HCT116 (cell line): Measurements from ENCODE around the gene NRIP3. TPM values are rescaled to one million over a fixed set of nuclear protein-coding genes. Genes with fewer than 3 reads are reported as not detected.

Source experiments
- ATAC-seq: fragments of 200-7000 bp; cut with Tn5 transposase; 2 replicates; pipeline ENCODE4 v1.9.1; 2020; ENCODE audit warnings: mild to moderate bottlenecking, moderate library complexity
- BruUV-seq: library from RNA; stranded (reverse); fragments of 400-500 nt; replicated peaks from 2 replicates; lab custom pipeline; 2021; lab: Mats Ljungman, UMichigan
- CTCF ChIA-PET: fragments of 300-600 bp; sonication (Branson Sonifier 250); formaldehyde crosslinking; loops from one replicate; lab custom pipeline; 2021; ENCODE audit warnings: antibody characterized with exemption; lab: Charles Lee
- POLR2A ChIA-PET: fragments of 300-600, 350-600 bp; sonication (Branson Sonifier 250); formaldehyde crosslinking; loops from one replicate; lab custom pipeline; 2021; ENCODE audit warnings: antibody characterized with exemption; lab: Charles Lee
- RAD21 ChIA-PET, 2 experiments: fragments of 300-600 bp; sonication (Branson Sonifier 250); formaldehyde crosslinking; loops; one replicate each; lab custom pipeline; 2023; ENCODE audit warnings: low total read pairs in 2 of 2; ENCODE audit not compliant: uncharacterized antibody in 2 of 2, unreplicated experiment in 2 of 2, low non-redundant PET in 1 of 2; lab: Charles Lee
- DNase-seq: peaks from one replicate; pipeline ENCODE4 v3.0.0-alpha.2; 2010; ENCODE audit warnings: low read depth, low spot score
- H2AFZ ChIP-seq: fragments of 200-600 bp; shearing (Covaris generic), sonication (generic); 2 replicates; pipeline ENCODE4 v1.6.1; 2017; ENCODE audit warnings: low read depth, mixed run types, mixed read lengths, antibody characterized with exemption, low read length; ENCODE audit not compliant: poor library complexity, severe bottlenecking
- H3K27ac ChIP-seq: 2 replicates; pipeline ENCODE4 v1.5.1; 2012; ENCODE audit warnings: low read depth, low read length
- H3K27me3 ChIP-seq: fragments of 200-600 bp; sonication (generic); 2 replicates; pipeline ENCODE4 v1.6.1; 2016; ENCODE audit warnings: mixed run types, low read length, mixed read lengths; ENCODE audit not compliant: insufficient read depth
- H3K36me3 ChIP-seq, 2 experiments: fragments of 200-500 bp in 1 of 2; fragments of 200-600 bp in 1 of 2; sonication (Bioruptor generic) in 1 of 2; sonication (generic) in 1 of 2; 2 replicates each; pipeline versions ENCODE4 v1.5.1 to v1.6.1; 2014 to 2016; ENCODE audit warnings: low read length in 2 of 2, inconsistent platforms in 1 of 2, mixed read lengths in 1 of 2, mixed run types in 1 of 2; ENCODE audit not compliant: insufficient read depth in 2 of 2, control insufficient read depth in 1 of 2
- H3K4me1 ChIP-seq, 2 experiments: fragments of 200-600 bp in 1 of 2; sonication (generic) in 1 of 2; 2 replicates each; pipeline versions ENCODE4 v1.5.1 to v1.6.1; 2012 to 2017; ENCODE audit warnings: low read length in 2 of 2, inconsistent platforms in 1 of 2, mild to moderate bottlenecking in 1 of 2, mixed read lengths in 1 of 2, mixed run types in 1 of 2, moderate library complexity in 1 of 2; ENCODE audit not compliant: insufficient read depth in 2 of 2, control insufficient read depth in 1 of 2
- H3K4me2 ChIP-seq: fragments of 200-600 bp; sonication (generic); 2 replicates; pipeline ENCODE4 v1.6.1; 2017; ENCODE audit warnings: mixed run types, low read length, mixed read lengths
- H3K4me3 ChIP-seq, 2 experiments: fragments of 200-600 bp in 1 of 2; sonication (generic) in 1 of 2; replicated peaks in 1 of 2; 2 replicates each; pipeline ENCODE4 v1.5.1; 2011 to 2016; ENCODE audit warnings: low read length in 2 of 2, control low read depth in 1 of 2, low read depth in 1 of 2, mild to moderate bottlenecking in 1 of 2, mixed read lengths in 1 of 2, mixed run types in 1 of 2
- H3K79me2 ChIP-seq: fragments of 200-600 bp; sonication (generic); 2 replicates; pipeline ENCODE4 v1.6.1; 2017; ENCODE audit warnings: mild to moderate bottlenecking, mixed run types, low read length, moderate library complexity, mixed read lengths; ENCODE audit not compliant: insufficient read depth
- H3K9ac ChIP-seq: fragments of 200-600 bp; sonication (generic); 2 replicates; pipeline ENCODE4 v1.6.1; 2016; ENCODE audit warnings: low read length, mixed read lengths
- H3K9me2 ChIP-seq: fragments of 200-600 bp; sonication (generic), shearing (Covaris generic); 2 replicates; pipeline ENCODE4 v1.6.1; 2017; ENCODE audit warnings: mixed run types, mild to moderate bottlenecking, moderate library complexity; ENCODE audit not compliant: insufficient read depth
- H3K9me3 ChIP-seq, 2 experiments: fragments of 200-500 bp in 1 of 2; fragments of 200-600 bp in 1 of 2; sonication (Bioruptor generic) in 1 of 2; sonication (generic) in 1 of 2; 2 replicates each; pipeline ENCODE4 v1.6.1; 2014 to 2017; ENCODE audit warnings: low read length in 2 of 2, mixed read lengths in 2 of 2, inconsistent platforms in 1 of 2, low read depth in 1 of 2, mild to moderate bottlenecking in 1 of 2, mixed run types in 1 of 2, moderate library complexity in 1 of 2; ENCODE audit not compliant: control insufficient read depth in 1 of 2, insufficient read depth in 1 of 2
- H4K20me1 ChIP-seq: fragments of 200-600 bp; sonication (generic), shearing (Covaris generic); 2 replicates; pipeline ENCODE4 v1.6.1; 2017; ENCODE audit warnings: mixed run types, mild to moderate bottlenecking, moderate library complexity; ENCODE audit not compliant: insufficient read depth
- CBX3 ChIP-seq: IDR thresholded peaks from 2 replicates; pipeline ENCODE4 v1.6.1; 2012; ENCODE audit warnings: low read depth
- EGR1 ChIP-seq: IDR thresholded peaks from 2 replicates; pipeline ENCODE4 v1.6.1; 2012; ENCODE audit warnings: low read depth
- ELF1 ChIP-seq: IDR thresholded peaks from 2 replicates; pipeline ENCODE4 v1.6.1; 2012; ENCODE audit warnings: low read depth, borderline replicate concordance
- EZH2 ChIP-seq: fragments of 200-600 bp; sonication (generic); IDR thresholded peaks from 2 replicates; pipeline ENCODE4 v1.6.1; 2017; ENCODE audit warnings: antibody characterized with exemption, mixed run types
- FOSL1 ChIP-seq: IDR thresholded peaks from 2 replicates; pipeline ENCODE4 v1.6.1; 2012; ENCODE audit warnings: low read depth
- POLR2A ChIP-seq: IDR thresholded peaks from 2 replicates; pipeline ENCODE4 v1.7.0; 2011; ENCODE audit warnings: borderline replicate concordance; ENCODE audit not compliant: insufficient read depth, insufficient read length; ENCODE audit errors: extremely low read depth
- POLR2AphosphoS5 ChIP-seq: IDR thresholded peaks from 2 replicates; pipeline ENCODE4 v1.6.1; 2011; ENCODE audit warnings: mild to moderate bottlenecking, low read depth, low read length, moderate library complexity
- RAD21 ChIP-seq: IDR thresholded peaks from 2 replicates; pipeline ENCODE4 v1.6.1; 2012; ENCODE audit warnings: low read depth, mild to moderate bottlenecking
- REST ChIP-seq: IDR thresholded peaks from 2 replicates; pipeline ENCODE4 v1.6.1; 2012; ENCODE audit warnings: low read depth
- SIN3A ChIP-seq: IDR thresholded peaks from 2 replicates; pipeline ENCODE4 v1.6.1; 2012; ENCODE audit warnings: low read depth
- SP1 ChIP-seq: IDR thresholded peaks from 2 replicates; pipeline ENCODE4 v1.6.1; 2012; ENCODE audit warnings: low read depth
- SRF ChIP-seq: IDR thresholded peaks from 2 replicates; pipeline ENCODE4 v1.6.1; 2012; ENCODE audit warnings: low read depth
- TCF7L2 ChIP-seq: IDR thresholded peaks from 2 replicates; pipeline ENCODE4 v1.7.0; 2011; ENCODE audit warnings: borderline replicate concordance, inconsistent platforms; ENCODE audit not compliant: insufficient read depth, insufficient read length; ENCODE audit errors: extremely low read depth
- YY1 ChIP-seq: IDR thresholded peaks from 2 replicates; pipeline ENCODE4 v1.6.1; 2011; ENCODE audit warnings: low read length, low read depth, moderate library complexity, mild to moderate bottlenecking; ENCODE audit not compliant: insufficient replicate concordance; ENCODE audit errors: extremely low read depth
- ZFX ChIP-seq: fragments of 450-650 bp; IDR thresholded peaks from 2 replicates; pipeline ENCODE4 v1.6.1; 2017
- ZNF274 ChIP-seq: fragments of 200-500 bp; sonication (Bioruptor generic); IDR thresholded peaks from 2 replicates; pipeline ENCODE4 v1.6.1; 2014; ENCODE audit warnings: mild to moderate bottlenecking, low read depth, low read length, inconsistent platforms
- intact Hi-C: fragments of 100-400 bp; cut with micrococcal nuclease; formaldehyde crosslinking; loops from 2 replicates; pipeline ENCODE4 v1.10.0; 2022
- total RNA-seq: library from RNA; stranded (reverse); gene quantifications from one replicate; pipeline ENCODE4 v1.2.1, GENCODE V29; 2021; ENCODE audit not compliant: unreplicated experiment
- TF ChIP-seq, protein P1 (sequence below), 3 experiments: fragments of 200-600 bp in 1 of 3; sonication (generic) in 1 of 3; IDR thresholded peaks in 2 of 3; conservative IDR thresholded peaks in 1 of 3; 2 replicates each; pipeline ENCODE4 v1.5.1; 2012 to 2017; ENCODE audit warnings: low read depth in 2 of 3, low read length in 2 of 3, antibody characterized with exemption in 1 of 3, borderline replicate concordance in 1 of 3, control low read depth in 1 of 3, mild to moderate bottlenecking in 1 of 3, mixed read lengths in 1 of 3, mixed run types in 1 of 3, moderate library complexity in 1 of 3; ENCODE audit not compliant: insufficient read depth in 1 of 3
- TF ChIP-seq, protein P2 (sequence below): IDR thresholded peaks from 2 replicates; pipeline ENCODE4 v1.6.1; 2012

The NRIP3 gene
- total RNA-seq, 1 experiment from 2014 or later, result 0.15 TPM

DNA sequence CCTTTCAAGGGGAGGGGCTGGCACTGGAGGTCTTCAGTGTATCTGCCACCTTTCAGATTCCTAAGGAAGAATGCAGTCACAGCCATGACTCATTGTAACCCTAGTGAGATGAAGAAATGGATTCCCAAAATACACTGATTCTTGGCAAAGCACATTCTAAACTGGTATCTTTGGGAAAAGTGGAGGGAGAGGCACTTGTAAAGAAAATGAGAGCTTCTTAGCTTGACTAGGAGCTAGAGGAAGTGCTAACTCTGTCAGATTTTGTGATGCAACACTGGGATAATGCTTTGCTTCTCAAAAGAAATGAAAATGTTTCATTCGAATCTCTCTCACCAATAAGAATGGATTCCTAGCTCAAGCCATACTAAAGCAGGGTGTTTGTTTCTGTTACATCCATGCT lies 14.3 kb downstream of the NRIP3 start:
- POLR2A ChIA-PET, result no interaction called here
- CTCF ChIA-PET, result no interaction called here
- RAD21 ChIA-PET, result no interaction called here
- Histone ChIP-seq H3K36me3 (no peaks in the 10 kb centered on the region), H4K20me1 (no peaks in the 10 kb centered on the region), H2AFZ (no peak overlapping the region), H3K27ac (no peak overlapping the region), H3K79me2 (no peaks in the 10 kb centered on the region), H3K4me3 (no peak overlapping the region), H3K4me2 (peak overlapping the region; percentile 19; the same call in 1 of the 2 replicates), H3K4me1 (peaks cover 0 to 12% of the 10 kb centered on the region in 2 experiments; a peak in 2 of 4 replicates), H3K9me2 (no peaks in the 10 kb centered on the region), H3K9ac (no peak overlapping the region), H3K27me3 (no peaks in the 10 kb centered on the region), H3K9me3 (no peaks in the 10 kb centered on the region)
- no TSS peak for BruUV-seq
- no peak for DNase-seq
- ATAC-seq, result no peak; the same call in 1 of the 2 replicates
- intact Hi-C loops, result no loop called here
- TF ChIP-seq SIN3A (no peak), REST (no peak), EZH2 (no peak), ZNF274 (no peak), EGR1 (no peak), ZFX (no peak), ELF1 (no peak), CBX3 (no peak), SRF (no peak), POLR2AphosphoS5 (no peak), RAD21 (no peak), POLR2A (no peak), TCF7L2 (no peak), FOSL1 (no peak), SP1 (no peak), YY1 (no peak)
- TF ChIP-seq, protein P1, sequence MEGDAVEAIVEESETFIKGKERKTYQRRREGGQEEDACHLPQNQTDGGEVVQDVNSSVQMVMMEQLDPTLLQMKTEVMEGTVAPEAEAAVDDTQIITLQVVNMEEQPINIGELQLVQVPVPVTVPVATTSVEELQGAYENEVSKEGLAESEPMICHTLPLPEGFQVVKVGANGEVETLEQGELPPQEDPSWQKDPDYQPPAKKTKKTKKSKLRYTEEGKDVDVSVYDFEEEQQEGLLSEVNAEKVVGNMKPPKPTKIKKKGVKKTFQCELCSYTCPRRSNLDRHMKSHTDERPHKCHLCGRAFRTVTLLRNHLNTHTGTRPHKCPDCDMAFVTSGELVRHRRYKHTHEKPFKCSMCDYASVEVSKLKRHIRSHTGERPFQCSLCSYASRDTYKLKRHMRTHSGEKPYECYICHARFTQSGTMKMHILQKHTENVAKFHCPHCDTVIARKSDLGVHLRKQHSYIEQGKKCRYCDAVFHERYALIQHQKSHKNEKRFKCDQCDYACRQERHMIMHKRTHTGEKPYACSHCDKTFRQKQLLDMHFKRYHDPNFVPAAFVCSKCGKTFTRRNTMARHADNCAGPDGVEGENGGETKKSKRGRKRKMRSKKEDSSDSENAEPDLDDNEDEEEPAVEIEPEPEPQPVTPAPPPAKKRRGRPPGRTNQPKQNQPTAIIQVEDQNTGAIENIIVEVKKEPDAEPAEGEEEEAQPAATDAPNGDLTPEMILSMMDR (IDR thresholded peaks at IDR 0.05 in 2 of 3, conservative IDR thresholded peaks at IDR 0.05 in 1 of 3; ENCODE audit: borderline replicate concordance in 1 of 3, insufficient read depth in 1 of 3, low read depth in 2 of 3, low read length in 2 of 3), result no peak
- TF ChIP-seq, protein P2, sequence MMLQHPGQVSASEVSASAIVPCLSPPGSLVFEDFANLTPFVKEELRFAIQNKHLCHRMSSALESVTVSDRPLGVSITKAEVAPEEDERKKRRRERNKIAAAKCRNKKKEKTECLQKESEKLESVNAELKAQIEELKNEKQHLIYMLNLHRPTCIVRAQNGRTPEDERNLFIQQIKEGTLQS, result no peak
